Measurements from ENCODE around the gene SCARF1.

The SCARF1 gene

GRCh38 chr17:1597861-1598342 lies 47.6 kb downstream of the SCARF1 start:
- DNase-seq, result no peak

DNA sequence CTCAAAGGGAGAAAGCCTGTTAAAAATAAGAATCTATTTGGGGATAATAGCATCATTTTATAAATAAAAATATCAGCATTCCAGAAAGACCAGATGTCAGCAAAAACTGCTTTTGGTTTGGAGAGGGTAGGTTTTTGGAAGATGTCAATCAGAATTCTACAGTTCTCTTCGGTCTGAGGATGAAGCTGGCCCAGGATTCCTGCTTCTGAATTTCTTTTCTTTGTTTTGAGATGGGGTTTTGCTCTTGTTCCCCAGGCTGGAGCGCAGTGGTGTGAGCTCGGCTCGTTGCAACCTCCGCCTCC lies 52.0 kb downstream of the SCARF1 start:
- DNase-seq, result no peak

DNA sequence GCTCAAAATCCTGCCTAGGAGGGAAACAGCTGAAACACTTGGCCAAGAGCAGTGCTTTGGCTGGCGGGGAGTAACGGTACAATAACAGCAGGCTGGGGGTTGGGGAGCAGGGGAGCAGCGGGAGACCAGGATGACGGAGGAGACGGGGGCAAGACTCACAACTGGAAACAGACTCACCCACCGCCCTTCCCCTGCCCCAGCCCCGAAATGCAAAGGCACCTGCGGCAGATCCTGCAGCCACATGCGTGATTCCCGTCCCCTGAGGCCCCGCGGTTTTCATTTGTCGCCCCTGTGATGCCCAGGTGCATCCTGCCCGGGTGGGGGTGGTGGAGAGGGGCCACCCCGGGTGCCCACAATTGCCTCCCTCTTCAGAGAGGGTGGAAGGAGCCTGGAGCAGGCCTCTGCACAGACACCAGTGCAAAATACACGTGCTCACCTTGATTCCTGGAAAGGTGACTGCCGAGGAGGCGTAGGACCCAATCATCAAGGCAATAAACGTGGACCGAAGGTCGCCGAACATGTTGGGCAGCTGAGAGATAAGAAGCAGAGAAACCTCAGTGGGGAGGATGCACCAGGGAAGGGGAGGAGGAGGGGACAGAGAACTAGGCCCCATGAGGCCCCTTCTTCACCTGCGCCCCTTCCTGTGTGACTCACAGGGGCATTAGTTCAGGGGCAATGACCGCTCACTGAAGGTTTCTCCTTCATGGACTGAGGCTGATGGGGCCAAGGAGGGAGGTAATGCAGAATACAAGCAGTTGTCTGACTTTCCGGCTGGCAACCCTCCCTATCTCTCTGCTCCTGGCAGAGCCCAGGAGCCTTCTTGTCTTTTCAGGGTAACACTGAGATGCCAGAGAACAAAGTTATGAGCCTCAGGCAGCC lies 52.5 kb downstream of the SCARF1 start:
- DNase-seq, result no peak

GRCh38 chr17:1591474-1592090 lies 54.0 kb downstream of the SCARF1 start:
- DNase-seq, result no peak

GRCh38 chr17:1590747-1591473 lies 54.6 kb downstream of the SCARF1 start:
- DNase-seq, result no peak

DNA sequence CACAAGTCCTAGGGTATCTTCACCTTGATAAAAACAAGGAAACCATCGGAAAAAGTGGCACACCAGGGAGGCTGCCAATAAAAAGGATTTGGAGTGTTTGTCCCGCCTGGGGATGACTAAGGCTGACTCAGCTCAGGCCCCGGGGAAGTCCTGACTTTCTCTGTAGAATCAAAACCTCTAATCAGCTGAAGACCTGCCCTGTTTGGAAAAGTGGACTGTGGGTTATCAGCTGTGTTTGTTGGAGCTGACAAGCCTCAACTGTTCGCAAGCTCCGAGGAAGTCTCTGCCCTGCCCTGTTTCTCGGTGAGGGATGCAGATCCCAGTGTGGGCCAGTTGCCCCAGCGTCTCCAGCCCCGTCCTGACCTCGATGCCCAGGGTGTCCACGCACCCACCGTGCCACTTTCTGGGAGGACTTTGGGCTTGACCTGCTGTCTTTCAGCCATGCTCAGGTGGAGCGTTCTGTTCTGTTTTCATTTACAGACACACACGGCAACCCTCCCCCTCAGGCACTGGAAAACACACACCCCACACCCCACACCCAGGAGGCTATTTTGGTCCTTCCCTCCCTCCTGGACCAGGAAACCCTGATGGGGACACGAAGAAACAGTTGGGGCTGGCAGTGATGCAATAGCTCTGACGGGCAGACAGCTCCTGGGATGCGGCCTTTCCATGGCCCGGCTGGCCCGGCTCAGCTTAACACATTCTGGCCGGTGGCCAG lies 55.3 kb downstream of the SCARF1 start:
- DNase-seq, result peak; percentile 84

DNA sequence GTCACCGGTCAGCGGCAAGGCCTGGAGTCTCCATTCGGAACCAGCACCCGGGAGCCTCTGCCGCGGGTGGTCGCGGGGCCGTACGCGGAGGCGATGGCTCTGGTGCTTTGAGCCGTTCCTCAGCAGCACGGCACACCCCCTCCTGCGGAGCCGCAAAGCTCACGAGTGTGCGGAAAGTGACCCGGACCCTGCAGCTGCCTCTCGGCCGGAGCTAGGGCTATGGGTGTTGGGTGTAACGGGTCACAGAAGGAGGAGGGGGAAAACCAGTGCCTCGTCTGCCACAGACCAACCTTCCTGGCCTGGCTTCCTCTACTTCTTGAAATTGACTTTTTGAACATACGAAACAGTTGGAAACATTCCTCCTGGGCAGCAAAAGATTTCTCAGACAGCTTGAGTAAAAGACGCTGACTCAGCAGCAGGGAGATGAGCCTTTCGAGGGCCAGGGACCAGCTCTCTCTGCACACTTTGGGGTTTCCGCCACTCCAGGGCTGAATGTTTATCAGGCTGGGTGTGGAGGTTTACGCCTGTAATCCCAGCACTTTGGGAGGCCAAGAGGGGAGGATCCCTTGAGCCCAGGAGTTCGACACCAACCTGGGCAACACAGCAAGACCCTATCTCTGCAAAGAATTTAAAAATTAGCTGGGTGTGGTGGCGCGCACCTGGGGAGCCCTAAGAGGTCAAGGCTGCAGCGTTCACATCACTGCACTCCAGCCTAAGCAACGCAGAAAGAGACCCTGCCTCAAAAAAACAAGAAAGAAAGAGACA lies 56.5 kb downstream of the SCARF1 start:
- no peak for DNase-seq

GRCh38 chr17:1584167-1584566 lies 61.4 kb downstream of the SCARF1 start:
- no peak for DNase-seq

Measured in fibroblast of skin of right biceps (primary cell).